Stimulated activated CD4-positive, alpha-beta T cell treated with anti-CD3 and anti-CD28 coated beads, Interleukin-2, amount 100 ng/mL, for 24 hours (primary cell): ENCODE results near the gene FUNDC2.

Experiments
- DNase-seq, 2 donors: peaks; one replicate each; pipeline ENCODE4 v3.0.0-alpha.2; 2020

The FUNDC2 gene

DNA sequence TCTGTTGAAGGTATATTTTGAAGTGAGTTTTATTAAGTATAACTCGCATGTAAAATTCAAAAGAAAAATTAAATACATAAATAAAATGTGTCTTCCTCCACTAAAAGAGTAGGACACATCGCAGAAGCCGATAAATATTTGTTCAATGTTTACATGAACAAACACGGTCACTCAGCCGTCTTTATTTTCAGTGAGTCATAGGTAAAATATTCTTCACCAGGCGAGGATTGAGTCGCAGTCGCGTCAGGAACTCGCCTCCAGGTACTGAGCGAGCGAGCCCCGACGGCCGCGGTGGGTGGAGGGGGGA lies 271 bp upstream of the FUNDC2 start:
- no peak for DNase-seq

GRCh38 chrX:155027509-155028066 lies 944 bp downstream of the FUNDC2 start:
- no peak for DNase-seq

- no peak for DNase-seq
Measured at GRCh38 chrX:155028129-155028528, 1.5 kb downstream of the FUNDC2 start.

GRCh38 chrX:155028877-155029291 lies 2.2 kb downstream of the FUNDC2 start:
- no peak for DNase-seq

DNA sequence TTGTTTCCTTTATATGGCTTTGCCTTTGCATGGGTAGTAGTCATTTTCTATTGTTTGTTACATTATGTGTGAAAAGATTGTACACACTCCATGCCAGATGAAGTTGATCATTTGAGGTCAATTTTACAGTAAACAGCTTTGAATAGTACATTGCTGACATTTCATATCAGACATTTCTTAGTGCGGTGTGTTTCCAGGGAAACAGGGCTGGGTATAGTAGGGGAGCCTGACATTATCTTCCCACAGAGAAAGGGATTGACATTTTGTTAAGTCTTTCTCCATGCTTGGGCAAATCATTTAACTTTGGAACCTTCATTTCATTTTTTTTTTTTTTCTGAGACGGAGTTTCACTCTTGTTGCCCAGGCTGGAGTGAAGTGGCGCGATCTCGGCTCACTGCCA lies 5.0 kb downstream of the FUNDC2 start:
- DNase-seq: no peak

DNA sequence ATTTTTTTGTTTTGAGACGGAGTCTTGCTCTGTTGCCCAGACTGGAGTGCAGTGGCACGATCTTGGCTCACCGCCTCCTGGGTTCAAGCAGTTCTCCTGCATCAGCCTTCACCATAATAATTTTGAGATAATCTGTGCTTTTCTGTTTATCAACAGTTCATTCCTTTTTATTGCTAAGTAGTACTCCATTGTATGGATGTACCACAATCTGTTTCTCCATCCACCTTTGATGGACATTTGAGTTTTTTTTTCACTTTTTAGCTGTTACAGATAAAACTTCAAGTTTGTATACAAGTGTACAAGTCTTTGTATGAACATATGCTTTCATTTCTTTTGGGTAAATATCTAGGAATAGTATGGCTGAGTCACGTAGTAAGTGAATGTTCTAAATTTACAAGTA lies 9.0 kb downstream of the FUNDC2 start:
- DNase-seq: no peak

- no peak for DNase-seq
Measured at GRCh38 chrX:155046129-155046810, 19.6 kb downstream of the FUNDC2 start.

DNA sequence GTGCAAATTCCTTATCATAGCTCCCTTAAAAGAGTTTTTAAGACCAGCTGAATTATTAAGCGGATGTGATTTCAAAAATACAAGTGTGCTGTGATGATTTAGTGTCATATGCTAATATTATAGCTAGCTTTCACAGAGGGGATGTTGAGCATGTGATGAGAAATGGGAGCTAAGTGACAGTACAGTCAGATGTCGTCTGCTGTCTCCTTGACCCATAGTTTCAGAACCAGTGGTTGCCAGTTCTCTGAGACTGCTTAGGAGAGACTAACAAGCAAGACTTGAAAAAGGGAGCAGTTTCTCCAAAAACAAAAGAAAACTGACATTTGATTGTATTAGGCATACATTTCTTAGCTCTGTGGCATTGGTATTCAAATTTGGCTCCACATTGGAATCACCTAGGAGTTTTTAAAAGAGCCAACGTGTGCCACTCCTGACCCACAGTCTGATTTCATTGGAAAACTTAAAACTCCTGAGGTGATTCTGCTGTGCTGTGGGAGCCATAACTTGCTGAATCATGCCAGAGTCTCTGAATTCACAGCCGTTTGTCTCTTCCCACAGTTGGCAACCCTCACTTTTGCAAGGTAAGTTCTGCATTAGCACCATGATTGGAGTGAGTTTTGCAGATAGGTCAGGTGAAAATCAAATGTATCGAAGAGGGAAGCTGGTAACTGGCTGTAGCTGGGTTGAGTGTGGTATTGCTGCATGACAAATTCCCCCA lies 20.3 kb downstream of the FUNDC2 start:
- DNase-seq: no peak

DNA sequence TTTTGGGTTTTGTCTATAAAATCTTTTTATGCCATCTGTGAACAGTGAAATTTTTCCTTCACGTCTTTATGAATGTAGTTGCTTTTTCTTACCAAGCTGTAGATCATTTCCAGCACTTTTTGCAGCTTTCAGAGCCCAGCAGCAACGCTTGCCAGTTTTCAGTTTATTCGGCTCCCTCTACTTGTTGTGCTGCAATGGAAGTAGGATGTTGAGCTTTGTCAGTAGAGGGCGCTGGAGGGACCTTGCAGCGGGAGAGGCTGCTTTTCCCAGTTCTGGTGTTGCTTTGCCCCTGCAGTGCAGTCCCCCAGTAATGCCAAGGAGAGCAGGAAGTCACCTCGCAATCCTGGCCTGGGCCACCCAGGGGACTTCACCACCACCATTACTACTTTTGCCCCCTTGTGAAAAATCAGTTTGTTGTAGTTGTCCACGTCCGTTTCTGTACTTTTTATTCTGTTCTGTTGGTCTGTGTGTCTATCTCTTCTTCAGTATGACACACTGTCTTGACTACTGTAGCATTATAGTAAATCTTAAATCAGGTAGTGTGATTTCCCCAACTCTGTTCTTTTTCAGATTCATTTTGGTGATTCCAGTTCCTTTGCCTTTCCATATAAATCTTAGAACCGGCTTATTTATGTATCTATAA lies 22.5 kb downstream of the FUNDC2 start:
- peak; percentile 39 to 46 for DNase-seq

GRCh38 chrX:155052738-155053498 lies 26.3 kb downstream of the FUNDC2 start:
- DNase-seq: no peak

- DNase-seq: no peak
Measured at GRCh38 chrX:155053656-155054055, 27.0 kb downstream of the FUNDC2 start.

GRCh38 chrX:155054255-155054654 lies 27.6 kb downstream of the FUNDC2 start:
- DNase-seq: no peak

DNA sequence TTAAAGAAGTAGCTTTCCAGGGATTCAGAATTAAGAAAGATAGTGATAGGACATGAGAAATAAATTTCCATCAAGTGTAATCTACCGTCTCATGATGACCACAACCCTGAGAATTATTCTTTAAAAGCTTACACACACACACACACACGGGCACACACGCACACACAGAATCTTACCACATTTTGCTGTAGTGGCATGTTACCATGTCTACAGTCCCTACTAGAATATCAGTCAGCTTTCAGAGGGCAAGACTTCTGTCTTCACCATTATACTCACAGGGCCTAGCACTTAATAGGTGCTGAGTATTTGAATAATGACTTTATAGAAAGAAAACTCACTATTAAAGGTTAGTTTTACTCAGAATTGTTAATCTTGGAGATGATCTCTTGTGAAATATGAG lies 28.9 kb downstream of the FUNDC2 start:
- DNase-seq: no peak

GRCh38 chrX:155056471-155056870 lies 29.8 kb downstream of the FUNDC2 start:
- DNase-seq: no peak

DNA sequence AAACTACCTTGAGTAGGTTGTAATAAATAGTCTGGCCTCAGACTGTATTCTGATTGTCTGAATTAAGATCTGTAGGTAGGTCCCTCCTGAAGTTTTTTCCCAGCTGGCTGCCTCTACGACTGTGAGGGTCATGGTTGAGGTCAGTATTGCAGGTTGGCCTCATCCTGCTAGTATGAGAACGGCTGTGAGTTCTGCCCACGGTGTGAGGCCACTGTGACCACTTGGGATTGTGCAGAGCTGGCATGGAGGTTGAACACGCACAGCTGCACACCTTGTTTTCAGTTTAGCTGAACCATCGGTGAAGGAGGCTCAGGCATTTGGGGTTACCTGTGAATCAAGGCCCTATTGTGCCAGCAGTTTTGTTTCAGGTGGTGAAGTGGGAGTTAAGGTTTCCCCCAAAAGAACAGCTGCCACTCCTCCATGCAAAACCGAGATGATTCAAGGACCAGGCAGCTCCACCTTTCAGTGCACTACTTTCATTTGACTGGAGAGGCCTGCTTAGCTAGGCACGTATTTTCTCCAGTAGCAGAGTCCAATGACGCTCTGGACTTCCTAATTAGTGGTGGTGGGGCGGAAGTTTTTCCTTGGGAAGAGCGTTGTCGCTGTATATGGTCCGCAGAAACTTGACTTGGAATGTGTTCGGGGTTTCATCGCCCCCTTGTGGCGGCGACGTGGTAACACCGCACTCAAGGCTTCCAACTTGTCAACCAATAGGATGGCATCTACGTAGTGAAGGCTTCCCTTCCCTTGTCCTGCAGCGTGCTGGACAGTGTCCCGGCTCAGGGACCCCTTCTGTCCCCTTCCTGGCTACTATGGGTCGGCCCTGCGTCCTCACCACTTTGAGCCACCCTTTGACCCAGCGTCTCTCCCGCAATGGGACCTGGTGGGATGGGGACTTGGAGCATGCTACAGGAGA lies 30.5 kb downstream of the FUNDC2 start:
- DNase-seq: peak; percentile 44 to 52

DNA sequence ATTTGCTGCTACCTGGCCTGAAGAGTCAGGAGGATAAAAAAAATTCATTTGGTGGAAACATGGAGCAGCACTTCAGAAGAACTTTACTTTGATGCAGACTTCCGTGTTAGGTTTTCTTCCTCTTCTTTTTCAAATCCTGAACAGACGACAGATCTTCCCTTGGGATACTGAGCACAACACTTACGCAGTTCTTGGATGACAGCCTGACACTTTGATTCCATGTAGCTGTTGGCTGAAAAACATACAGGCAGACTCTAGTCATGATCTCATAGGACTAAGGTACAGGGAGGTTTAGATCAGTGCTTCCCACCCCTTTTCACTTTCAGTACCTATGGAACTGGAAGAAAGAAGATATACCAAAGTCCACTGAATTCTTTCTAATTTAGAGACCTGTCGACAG lies 35.1 kb downstream of the FUNDC2 start:
- no peak for DNase-seq

- no peak for DNase-seq
Measured at GRCh38 chrX:155065035-155065734, 38.5 kb downstream of the FUNDC2 start.

DNA sequence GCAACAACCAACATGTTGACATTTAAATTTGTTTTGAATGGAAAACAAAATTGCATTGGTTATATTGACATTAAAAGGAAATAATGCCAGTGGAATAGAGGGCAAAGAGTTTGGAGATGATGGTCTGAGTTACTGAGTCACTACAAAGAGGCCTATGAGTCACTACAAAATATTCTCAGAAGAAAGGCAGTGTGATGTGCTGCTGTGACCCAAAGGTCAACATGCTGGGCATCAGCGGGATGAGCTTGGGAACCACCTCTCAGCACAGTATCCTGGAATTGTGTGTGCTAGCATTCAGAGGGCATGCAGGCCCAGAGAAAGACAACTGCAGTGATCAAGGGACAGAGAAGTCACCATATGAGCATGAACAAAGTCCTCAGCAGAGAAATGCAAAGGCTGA lies 41.5 kb downstream of the FUNDC2 start:
- no peak for DNase-seq

DNA sequence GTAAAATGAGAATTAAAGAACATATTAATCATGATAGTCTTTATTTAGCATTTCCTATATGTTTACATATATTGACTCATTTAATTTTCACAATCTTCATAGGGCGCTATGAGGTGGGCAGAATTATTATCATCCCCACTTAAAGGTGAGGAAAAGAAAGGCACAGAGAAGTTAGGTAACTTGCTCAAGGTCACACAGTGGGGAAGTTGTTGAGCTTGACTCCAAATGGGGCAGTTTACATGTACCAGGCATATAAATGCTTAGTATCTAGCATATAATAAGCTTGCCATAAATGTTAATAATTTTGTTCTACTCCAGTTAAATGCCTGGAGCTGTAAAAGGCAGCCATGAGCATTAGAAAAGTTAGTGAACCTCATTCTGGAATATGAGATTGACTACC lies 42.8 kb downstream of the FUNDC2 start:
- no peak for DNase-seq

DNA sequence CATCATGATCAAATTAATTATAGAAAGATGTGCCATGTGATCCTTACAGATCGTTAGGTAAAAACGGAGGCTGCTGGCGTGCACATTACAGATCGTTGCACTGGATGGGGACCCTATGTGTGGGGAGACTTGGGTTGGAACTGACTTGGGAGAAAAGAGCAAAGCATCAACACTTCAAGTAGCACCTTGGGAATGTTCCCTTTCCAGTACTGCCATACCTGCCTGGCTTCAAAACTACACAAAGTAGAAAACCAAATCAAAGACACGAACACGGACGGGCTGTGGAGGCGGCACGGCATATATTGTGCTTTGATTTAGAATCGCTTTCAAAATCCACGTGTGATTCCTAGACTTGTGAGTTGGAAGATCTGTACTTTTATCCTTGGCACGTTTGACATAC lies 43.4 kb downstream of the FUNDC2 start:
- no peak for DNase-seq

GRCh38 chrX:155070663-155070974 lies 44.0 kb downstream of the FUNDC2 start:
- no peak for DNase-seq
